HFFc6 (cell line): ENCODE data around the gene PCSK5. TPM values are rescaled to one million over a fixed set of nuclear protein-coding genes. Genes with fewer than 3 reads are reported as not detected.
"Not testable (repeated sequence)": the region's sequence is repeated elsewhere in the genome, so short reads cannot be mapped to it uniquely, and the experiment has no call there.

Source experiments
- DNase-seq: peaks from one replicate; pipeline ENCODE4 v3.0.0-alpha.2; 2018
- H3K27ac Mint-ChIP-seq: 2 replicates; pipeline ENCODE4 v1.8.0; 2020; ENCODE audit warnings: mild to moderate bottlenecking, mixed read lengths
- H3K27me3 Mint-ChIP-seq: 2 replicates; pipeline ENCODE4 v1.8.0; 2021; ENCODE audit warnings: mild to moderate bottlenecking, moderate library complexity, mixed read lengths; ENCODE audit not compliant: insufficient read depth
- H3K36me3 Mint-ChIP-seq: 2 replicates; pipeline ENCODE4 v1.8.0; 2021; ENCODE audit warnings: low read depth, mixed read lengths
- H3K4me1 Mint-ChIP-seq: 2 replicates; pipeline ENCODE4 v1.8.0; 2020; ENCODE audit warnings: low read depth, mixed read lengths
- H3K4me3 Mint-ChIP-seq: 2 replicates; pipeline ENCODE4 v1.8.0; 2020; ENCODE audit warnings: mild to moderate bottlenecking, moderate library complexity, mixed read lengths
- H3K9me3 Mint-ChIP-seq: 2 replicates; pipeline ENCODE4 v1.8.0; 2020; ENCODE audit warnings: mild to moderate bottlenecking, mixed read lengths
- total RNA-seq, 6 experiments: library from RNA; stranded (reverse); fragmentation: NEBNext Ultra II Directional; extraction: Animal tissue kit (Norgen Biotek cat#: 25700); gene quantifications; 2 replicates in 1 of 6; 3 replicates in 5 of 6; pipeline ENCODE4 v1.2.3, GENCODE V29; 2021
- TF ChIP-seq, protein P1 (sequence below): fragments of 200-600 bp; sonication (generic); IDR thresholded peaks from 2 replicates; pipeline ENCODE4 v1.5.0; 2021; ENCODE audit warnings: antibody characterized with exemption, mild to moderate bottlenecking

The PCSK5 gene
- total RNA-seq, 6 experiments from 2014 or later = 0.18 to 0.36 (median 0.22) TPM

DNA sequence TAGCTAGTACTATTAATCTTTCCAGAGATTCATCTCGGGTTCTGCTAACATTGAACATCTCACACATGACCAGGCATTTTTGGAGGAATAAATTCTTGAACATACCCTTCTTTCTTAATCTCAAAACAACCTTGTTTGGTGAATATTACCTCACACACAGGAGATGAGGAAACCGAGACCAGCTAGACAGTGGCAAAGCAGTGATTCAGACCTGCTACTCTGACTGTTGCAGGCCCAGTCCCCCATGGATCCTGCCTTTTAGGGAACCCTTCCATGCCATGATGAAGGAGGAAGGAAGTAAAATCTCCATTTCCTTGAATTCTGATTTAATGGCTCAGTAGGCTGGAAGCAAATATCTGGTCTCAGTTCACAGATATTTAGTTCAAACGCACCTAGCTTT is 2.6 kb downstream of the PCSK5 start:
- Mint-ChIP-seq H3K9me3 (no peaks in the 10 kb centered on the region), H3K4me1 (peaks cover 16% of the 10 kb centered on the region), H3K4me3 (no peak overlapping the region), H3K36me3 (no peaks in the 10 kb centered on the region), H3K27ac (no peak overlapping the region), H3K27me3 (peaks cover 12% of the 10 kb centered on the region)
- DNase-seq = no peak
- TF ChIP-seq, protein P1, sequence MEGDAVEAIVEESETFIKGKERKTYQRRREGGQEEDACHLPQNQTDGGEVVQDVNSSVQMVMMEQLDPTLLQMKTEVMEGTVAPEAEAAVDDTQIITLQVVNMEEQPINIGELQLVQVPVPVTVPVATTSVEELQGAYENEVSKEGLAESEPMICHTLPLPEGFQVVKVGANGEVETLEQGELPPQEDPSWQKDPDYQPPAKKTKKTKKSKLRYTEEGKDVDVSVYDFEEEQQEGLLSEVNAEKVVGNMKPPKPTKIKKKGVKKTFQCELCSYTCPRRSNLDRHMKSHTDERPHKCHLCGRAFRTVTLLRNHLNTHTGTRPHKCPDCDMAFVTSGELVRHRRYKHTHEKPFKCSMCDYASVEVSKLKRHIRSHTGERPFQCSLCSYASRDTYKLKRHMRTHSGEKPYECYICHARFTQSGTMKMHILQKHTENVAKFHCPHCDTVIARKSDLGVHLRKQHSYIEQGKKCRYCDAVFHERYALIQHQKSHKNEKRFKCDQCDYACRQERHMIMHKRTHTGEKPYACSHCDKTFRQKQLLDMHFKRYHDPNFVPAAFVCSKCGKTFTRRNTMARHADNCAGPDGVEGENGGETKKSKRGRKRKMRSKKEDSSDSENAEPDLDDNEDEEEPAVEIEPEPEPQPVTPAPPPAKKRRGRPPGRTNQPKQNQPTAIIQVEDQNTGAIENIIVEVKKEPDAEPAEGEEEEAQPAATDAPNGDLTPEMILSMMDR = no peak

GRCh38 chr9:75894566-75894965 is 4.1 kb downstream of the PCSK5 start:
- TF ChIP-seq, protein P1 = no peak

GRCh38 chr9:75895112-75895511 is 4.6 kb downstream of the PCSK5 start:
- peaks cover 12% of the 10 kb centered on the region for H3K27me3 Mint-ChIP-seq
- no peak overlapping the region for H3K4me3 Mint-ChIP-seq
- H3K36me3 Mint-ChIP-seq = no peaks in the 10 kb centered on the region
- H3K4me1 Mint-ChIP-seq = peaks cover 7% of the 10 kb centered on the region
- no peak for DNase-seq
- H3K27ac Mint-ChIP-seq = no peak overlapping the region
- TF ChIP-seq, protein P1 = no peak
- H3K9me3 Mint-ChIP-seq = no peaks in the 10 kb centered on the region

More at GRCh38 chr9:75894566-75894965, 4.1 kb downstream of the PCSK5 start:
- DNase-seq = no peak
- Mint-ChIP-seq H3K27me3 (peaks cover 12% of the 10 kb centered on the region), H3K9me3 (no peaks in the 10 kb centered on the region), H3K4me1 (peaks cover 12% of the 10 kb centered on the region), H3K4me3 (no peak overlapping the region), H3K36me3 (no peaks in the 10 kb centered on the region), H3K27ac (no peak overlapping the region)

DNA sequence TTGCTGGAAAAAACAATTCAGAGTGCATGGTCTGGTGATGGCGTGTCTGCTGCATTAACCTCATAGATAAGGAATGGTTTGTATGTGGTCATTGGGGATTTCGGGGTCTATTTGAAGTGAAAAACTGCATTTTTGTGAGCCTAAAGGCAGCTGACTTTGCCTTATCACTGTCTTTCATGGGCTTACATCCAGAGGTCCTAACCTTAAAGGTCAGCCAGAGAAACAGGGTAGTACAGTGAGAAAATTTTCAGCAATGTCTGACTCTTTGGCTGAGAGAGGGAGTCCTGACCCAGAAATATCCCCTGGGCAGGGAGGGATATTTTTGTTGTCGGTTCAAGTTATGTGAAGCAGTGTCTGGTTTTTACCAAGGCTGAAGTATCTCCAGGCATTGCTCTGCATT is 5.7 kb downstream of the PCSK5 start:
- Mint-ChIP-seq H3K36me3 (no peaks in the 10 kb centered on the region), H3K27me3 (peaks cover 14% of the 10 kb centered on the region), H3K27ac (no peak overlapping the region), H3K9me3 (peaks cover 4% of the 10 kb centered on the region; the same call in 1 of the 2 replicates), H3K4me3 (no peak overlapping the region), H3K4me1 (peaks cover 7% of the 10 kb centered on the region)
- DNase-seq = no peak
- TF ChIP-seq, protein P1 = no peak

DNA sequence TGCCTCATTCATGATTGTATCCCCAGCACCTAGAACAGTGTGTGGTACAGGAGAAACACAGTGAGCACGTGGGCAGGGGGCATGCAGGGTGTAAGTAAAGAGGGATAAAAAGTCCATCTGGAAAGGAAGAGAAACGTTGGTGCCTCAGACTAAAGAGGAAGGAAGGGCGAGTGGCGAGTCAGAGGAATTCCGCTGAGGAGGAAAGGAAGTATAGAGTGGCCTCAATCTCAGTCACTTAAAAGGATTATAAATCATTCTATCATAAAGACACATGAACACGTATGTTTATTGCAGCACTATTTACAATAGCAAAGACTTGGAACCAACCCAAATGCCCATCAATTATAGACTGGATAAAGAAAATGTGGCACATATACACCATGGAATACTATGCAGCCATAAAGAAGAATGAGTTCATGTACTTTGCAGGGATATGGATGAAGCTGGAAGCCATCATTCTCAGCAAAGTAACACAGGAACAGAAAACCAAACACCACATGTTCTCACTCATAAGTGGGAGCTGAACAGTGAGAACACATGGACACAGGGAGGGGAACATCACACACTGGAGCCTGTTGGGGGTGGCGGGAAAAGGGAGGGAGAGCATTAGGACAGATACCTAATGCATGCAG is 10.5 kb downstream of the PCSK5 start:
- not testable (repeated sequence) for H3K9me3 Mint-ChIP-seq, H3K4me3 Mint-ChIP-seq, H3K27me3 Mint-ChIP-seq, H3K36me3 Mint-ChIP-seq, H3K4me1 Mint-ChIP-seq, DNase-seq, H3K27ac Mint-ChIP-seq

DNA sequence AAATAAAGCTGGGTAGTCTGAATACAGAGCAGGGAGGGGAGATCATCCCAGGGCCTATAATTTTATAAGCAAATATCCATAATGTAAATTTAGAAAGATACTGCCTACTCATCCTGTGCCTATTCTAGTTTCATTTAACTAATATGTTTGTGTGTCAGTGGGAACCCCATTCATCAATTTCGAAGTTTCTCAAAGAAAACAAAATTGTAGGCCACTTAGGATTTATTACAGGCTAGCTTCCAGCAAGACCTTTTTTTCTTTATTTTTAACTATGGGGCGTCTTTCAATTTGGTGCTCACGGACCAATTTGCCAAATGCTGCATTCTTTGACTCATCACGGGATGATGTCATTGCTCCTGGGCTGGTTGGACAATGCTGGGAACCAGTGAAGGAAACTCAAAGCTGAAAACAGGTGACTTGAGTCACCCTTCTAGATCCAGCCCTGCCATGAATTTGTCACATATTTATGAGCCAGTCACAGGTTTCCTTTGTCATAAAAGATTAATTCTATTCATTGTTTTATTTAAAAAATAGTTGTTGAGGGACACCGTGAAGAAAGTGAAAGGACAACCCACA is 13.4 kb downstream of the PCSK5 start:
- Mint-ChIP-seq H3K9me3 (peaks cover 4% of the 10 kb centered on the region), H3K36me3 (no peaks in the 10 kb centered on the region), H3K4me1 (no peaks in the 10 kb centered on the region), H3K4me3 (no peak overlapping the region), H3K27me3 (peaks cover 4% of the 10 kb centered on the region), H3K27ac (no peak overlapping the region)
- DNase-seq = no peak
- TF ChIP-seq, protein P1 = no peak
